HG02588 (cell line): Measurements from ENCODE around the gene NDUFAF2.
A peak's percentile ranks its signal among the peaks of the same experiment; 100 is the strongest.
"Not testable (repeated sequence)": the region's sequence is repeated elsewhere in the genome, so short reads cannot be mapped to it uniquely, and the experiment has no call there.

ENCODE experiments used
- ATAC-seq: cut with Tn5 transposase; IDR thresholded peaks from one replicate; pipeline ENCODE4 v1.9.1; 2021; ENCODE audit warnings: mild to moderate bottlenecking, moderate library complexity; ENCODE audit not compliant: unreplicated experiment

NDUFAF2 gene

DNA sequence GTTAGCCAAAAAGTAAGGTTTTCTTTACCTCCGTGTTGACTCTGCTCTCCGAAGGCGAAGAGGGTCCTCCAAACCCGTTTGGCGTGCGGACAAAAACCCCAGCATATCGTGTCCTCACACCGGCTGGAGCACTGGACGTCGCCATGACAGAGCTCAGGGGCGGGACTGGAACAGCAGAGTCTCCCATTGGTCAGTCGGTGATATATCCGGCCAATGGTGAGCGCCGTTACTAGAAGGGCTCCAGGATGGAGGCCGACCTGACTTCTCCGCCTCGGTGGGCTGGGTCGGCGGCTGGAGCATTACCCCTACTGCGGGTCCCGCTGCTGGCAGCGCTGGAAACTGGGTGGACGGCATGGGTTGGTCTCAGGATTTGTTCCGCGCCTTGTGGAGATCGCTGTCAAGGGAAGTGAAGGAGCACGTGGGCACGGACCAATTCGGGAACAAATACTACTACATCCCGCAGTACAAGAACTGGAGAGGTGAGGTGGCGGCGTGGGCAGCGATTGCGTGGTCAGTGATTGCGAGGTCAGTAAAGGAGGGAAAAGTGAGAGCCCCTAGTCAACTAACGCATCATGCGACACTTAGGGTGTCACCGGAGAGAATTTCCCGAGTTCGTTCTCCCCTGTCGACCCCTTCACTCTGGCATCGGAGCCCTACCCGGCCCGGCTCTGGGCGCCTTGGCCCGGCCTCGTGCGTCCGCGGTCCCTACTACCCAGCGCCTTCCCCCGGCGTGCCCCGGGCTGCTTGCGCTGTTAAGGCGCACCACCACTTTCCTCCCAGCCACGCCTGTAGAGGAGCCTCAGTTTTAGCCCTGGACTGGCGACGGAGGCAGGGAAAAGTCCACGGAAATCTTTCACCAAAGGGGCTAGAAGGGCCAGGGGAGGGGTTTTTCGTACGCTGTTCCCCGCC is at the start of gene NDUFAF2, which contains the start of gene ERCC8:
NDUFAF2 (plus strand) TSS at position 302 of the 909 bp plus-strand sequence; CDS start at position 353, 51 bp downstream.
ERCC8 (minus strand) TSS at position 167 of the 909 bp plus-strand sequence; CDS start at position 105, 62 bp downstream.
- peak; percentile 100 for ATAC-seq

DNA sequence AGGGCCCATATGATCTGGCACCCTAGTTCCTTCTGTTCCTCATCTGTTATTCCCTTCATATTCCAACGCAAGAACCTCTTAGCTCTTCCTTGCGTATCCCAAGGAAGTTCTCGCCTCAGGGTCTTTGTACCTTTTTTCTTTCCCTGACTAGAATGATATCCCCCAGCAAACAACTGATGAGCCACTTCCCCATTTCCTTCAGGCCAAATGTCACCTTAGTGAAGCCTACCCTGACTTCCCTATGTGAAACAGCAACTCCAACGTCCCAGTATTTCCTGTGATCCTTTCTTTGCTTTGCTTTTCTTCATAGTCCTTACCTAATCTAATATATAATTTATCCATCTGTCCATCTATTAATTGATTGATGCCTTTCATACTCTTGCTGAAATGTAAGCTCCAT is 48.0 kb upstream of the NDUFAF2 start:
- ATAC-seq: no peak

DNA sequence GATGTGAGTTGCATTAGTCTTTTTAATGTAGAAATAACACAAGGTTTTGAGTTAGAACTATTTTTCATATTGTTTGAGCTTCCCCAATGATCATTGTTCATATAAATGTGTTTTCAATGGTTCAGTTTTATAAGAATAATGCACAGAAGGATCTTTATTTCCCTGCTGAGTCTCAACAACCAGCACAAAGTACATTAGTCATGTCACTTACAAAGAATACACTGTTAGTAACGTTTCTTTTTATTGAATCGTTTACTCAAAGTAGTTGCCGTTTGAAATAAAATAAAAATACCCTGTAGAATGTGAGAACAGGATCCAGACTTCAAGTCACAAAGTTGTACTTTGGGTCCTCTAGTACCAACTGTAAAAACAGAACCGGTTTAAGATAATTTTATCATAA is 41.6 kb upstream of the NDUFAF2 start:
- ATAC-seq: no peak

DNA sequence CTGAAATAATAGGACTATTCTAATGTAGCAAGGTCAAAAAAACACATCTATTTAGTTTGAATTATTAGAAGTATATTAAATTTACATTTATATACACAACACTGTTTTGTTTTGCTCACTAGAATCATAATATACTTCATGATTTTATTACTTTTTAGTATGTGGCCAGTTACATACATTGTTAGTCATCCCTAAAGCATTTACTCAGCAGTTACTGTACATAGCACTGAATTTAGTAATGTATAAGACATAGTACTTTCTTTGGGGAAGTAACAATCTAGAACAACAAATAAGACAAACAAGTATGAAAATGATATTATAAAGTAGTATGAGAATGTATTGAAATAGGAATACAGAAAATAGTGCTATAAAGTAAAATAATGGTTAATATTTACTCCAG is 28.4 kb upstream of the NDUFAF2 start:
- no peak for ATAC-seq

GRCh38 chr5:60918466-60918865 is 26.5 kb upstream of the NDUFAF2 start:
- no peak for ATAC-seq

DNA sequence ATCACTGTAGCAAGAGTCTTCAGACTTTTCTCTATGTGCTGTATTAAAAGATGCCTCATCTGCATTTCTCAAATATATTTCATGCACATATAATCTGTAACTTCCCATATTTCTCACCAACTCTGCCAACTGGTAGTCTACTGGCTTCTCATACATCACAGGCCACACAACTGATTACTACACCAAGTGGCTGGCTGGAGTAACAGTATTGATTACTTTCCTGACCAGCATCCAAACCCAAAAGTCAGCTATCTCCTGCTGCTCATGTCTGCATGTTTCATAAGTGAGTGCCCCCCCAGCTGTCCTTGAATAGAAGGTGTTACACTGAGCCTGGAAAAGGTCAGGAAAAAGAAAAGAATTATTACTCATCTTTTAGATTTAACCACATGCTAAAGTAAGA is 17.6 kb upstream of the NDUFAF2 start:
- ATAC-seq: no peak

DNA sequence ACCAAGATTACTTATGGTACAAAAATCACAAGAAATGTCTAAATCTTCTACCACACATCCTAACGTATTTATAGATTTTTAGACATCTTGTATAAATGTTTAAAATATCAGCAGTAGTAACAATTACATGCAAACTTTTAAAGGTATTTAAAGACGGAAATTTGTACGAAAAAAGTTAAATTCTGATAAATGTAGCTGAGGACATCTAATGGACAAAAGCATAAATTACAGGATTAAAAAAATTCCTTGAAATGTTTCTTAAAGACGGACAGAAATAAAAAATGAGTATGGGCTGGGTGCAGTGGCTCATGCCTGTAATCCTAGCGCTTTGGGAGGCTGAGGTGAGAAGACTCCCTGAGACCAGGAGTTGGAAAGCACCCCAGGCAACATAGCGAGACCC is 16.0 kb upstream of the NDUFAF2 start:
- ATAC-seq: no peak

DNA sequence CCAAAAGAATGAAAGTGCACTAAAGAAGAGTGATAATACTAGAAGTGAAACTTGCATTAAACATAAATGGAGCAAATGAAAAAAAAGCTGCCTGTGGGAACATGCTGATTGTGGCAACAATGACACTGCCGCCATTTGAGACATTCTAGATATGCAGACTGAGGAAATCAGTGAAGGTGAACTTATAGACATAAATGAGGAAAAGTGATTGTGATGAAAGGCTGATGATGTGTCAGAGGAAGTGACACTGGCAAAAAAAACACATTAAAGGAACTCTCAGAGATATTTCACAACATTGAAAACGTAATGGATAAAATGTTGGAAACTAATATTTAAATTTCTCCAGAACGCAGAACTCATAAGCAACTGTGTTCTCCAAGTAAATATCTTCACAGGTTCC is 1.4 kb upstream of the NDUFAF2 start:
- no peak for ATAC-seq

- peak; percentile 16 for ATAC-seq
These were observed 795 bp downstream of the NDUFAF2 start for GRCh38 chr5:60945813-60946187.

GRCh38 chr5:60948738-60949137 is 3.7 kb downstream of the NDUFAF2 start:
- no peak for ATAC-seq

DNA sequence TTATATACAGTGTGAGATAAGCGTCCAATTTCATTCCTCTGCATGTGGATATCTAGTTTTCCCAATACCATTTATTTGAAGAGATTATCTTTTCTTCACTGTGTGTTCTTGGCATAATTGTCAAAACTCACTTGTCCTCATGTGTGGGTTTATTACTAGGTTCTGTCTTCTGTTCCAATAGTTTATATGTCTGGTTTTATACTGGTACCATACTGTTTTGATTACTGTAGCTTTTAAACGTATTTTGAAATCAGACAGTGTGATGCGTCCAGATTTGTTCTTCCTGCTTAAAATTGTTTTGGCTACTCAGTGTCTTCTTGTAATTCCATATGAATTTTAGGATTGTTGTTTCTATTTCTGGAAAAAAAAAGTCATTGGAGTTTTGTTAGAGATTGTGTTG is 10.2 kb downstream of the NDUFAF2 start:
- no peak for ATAC-seq

- ATAC-seq: no peak
These were observed 13.1 kb downstream of the NDUFAF2 start for GRCh38 chr5:60958088-60958487.

DNA sequence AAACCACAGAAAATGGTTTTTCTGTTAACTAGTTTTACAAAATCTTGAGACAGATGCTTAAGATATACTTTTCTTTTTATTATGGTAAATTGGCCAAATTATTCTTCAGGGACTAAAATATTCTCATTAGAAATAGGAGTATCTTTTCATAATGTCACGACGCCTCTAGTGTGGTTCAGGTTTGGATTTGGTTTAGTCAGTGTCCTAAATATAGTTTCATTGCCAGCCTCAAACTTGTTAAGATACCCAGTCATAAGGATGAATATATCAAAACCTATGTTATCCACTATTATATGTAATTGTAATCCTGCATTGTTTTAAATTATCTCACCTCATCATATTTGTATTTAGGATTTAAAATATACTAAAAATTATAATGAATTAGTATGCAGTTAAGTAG is 13.7 kb downstream of the NDUFAF2 start:
- no peak for ATAC-seq

DNA sequence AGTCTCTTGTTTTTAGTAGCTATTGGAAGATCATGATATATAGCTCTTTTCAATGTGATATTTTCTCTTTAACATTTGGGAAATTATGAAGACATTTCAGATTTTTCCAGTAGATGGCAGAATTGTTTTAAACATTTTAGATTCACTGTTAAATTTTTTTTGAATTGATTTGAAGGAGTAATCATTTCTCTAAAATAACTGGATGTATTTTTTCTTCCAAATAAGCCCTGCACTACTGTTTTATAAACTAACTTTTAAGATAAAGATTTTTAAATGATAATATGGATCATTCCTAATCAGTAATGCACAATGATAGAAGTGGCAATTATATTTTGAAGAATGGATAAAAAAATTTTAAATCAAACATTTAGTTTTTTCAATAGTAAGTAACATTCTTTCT is 14.2 kb downstream of the NDUFAF2 start:
- ATAC-seq: no peak

GRCh38 chr5:60960591-60960990 is 15.6 kb downstream of the NDUFAF2 start:
- no peak for ATAC-seq

DNA sequence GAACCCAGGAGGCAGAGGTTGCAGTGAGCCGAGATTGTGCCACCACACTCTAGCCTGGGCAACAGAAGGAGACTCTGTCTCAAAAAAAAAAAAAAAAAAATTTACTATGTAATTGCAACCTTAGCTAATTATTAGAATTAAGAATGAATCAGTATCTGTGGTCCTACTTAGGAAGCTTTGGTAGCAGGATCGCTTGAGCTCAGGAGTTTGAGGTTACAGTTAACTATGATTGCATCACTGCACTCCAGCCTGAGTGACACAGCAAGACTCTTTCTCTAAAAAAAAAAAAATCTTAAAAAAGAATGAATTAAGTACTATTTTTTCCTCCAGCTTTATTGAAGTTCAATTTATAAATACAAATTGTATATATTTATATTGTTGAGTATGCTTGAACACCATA is 16.7 kb downstream of the NDUFAF2 start:
- ATAC-seq: no peak

GRCh38 chr5:60972231-60972630 is 27.2 kb downstream of the NDUFAF2 start:
- ATAC-seq: no peak

DNA sequence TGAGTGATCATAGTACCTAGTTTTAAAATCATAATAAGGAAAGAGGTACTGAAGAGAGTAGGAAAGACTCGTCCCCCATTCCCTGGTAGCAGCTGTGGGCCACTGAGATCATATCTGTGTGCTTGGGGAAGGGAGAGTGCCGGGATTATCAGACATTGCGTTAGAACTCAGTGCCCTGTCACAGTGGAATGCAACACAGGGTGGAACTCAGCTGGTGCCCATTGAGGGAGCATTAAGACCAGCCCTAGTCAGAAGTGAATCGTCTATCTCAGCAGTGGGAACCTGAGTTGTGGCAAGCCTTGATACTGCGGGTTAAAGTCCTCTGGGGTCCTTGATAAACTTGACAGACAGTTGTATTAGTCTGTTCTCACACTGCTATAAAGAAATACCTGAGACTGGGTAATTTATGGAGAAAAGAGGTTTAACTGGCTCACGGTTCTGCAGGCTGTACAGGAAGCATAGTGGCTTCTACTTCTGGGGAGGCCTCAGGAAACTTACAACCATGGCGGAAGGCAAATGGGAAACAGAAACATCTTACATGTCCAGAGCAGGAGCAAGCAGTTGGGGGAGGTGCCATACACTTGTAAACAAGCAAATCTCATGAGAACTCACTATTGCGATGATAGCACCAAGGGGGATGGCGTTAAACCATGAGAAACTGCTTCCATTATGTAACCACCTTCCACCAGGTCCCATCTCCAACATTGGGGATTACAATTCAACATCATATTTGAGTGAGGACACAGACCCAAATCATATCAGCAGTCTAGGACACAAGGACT is 33.1 kb downstream of the NDUFAF2 start:
- ATAC-seq: no peak

- ATAC-seq: no peak
These were observed 34.0 kb downstream of the NDUFAF2 start for GRCh38 chr5:60978968-60979367.

GRCh38 chr5:60980511-60980910 is 35.5 kb downstream of the NDUFAF2 start:
- no peak for ATAC-seq

- ATAC-seq: not testable (repeated sequence)
These were observed 37.1 kb downstream of the NDUFAF2 start for GRCh38 chr5:60982127-60982526.

DNA sequence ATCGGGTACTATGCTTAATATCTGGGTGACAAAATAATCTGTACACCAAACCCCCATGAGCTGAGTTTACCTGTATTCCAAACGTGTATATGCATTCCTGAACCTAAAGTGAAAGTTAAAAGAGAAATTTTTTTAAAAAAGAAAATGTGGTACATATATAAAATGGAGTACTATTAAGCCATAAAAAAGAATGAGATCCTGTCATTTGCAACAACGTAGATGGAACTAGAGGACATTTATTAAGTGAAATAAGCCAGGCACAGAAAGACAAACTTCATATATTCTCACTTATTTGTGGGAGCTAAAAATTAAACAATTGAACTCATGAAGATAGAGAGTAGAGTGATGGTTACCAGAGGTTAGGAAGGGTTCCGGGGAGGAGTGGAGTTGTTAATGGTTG is 44.8 kb downstream of the NDUFAF2 start:
- ATAC-seq: no peak
